Naive B cell (primary cell): Measurements from ENCODE around the gene TMEM207. TPM values are rescaled to one million over a fixed set of nuclear protein-coding genes. Genes with fewer than 3 reads are reported as not detected.

Source experiments
- ATAC-seq, 2 donors: fragments of 150-1000 bp; cut with Tn5 transposase; 2 replicates each; pipeline ENCODE4 v1.10.0; 2021; ENCODE audit warnings: low read depth in 2 of 2, mild to moderate bottlenecking in 2 of 2, moderate library complexity in 2 of 2
- DNase-seq: peaks from one replicate; pipeline ENCODE4 v3.0.0; 2022
- H3K27ac Mint-ChIP-seq, 6 donors: one replicate each; pipeline ENCODE4 v1.8.0; 2020 to 2022; ENCODE audit warnings: mild to moderate bottlenecking in 6 of 6, mixed read lengths in 6 of 6, moderate library complexity in 5 of 6, inconsistent platforms in 2 of 6
- H3K27me3 Mint-ChIP-seq, 3 donors: one replicate each; pipeline ENCODE4 v1.8.0; 2021 to 2022; ENCODE audit warnings: mixed read lengths in 3 of 3, mild to moderate bottlenecking in 1 of 3
- H3K36me3 Mint-ChIP-seq, 2 donors: one replicate each; pipeline ENCODE4 v1.8.0; 2020 to 2022; ENCODE audit warnings: mixed read lengths in 2 of 2, inconsistent platforms in 1 of 2, mild to moderate bottlenecking in 1 of 2
- H3K4me1 Mint-ChIP-seq, 3 donors: one replicate each; pipeline ENCODE4 v1.8.0; 2020 to 2022; ENCODE audit warnings: mixed read lengths in 3 of 3, inconsistent platforms in 1 of 3, mild to moderate bottlenecking in 1 of 3, moderate library complexity in 1 of 3
- H3K4me3 Mint-ChIP-seq, 8 donors: one replicate each; pipeline ENCODE4 v1.8.0; 2020 to 2022; ENCODE audit warnings: mild to moderate bottlenecking in 8 of 8, mixed read lengths in 8 of 8, moderate library complexity in 8 of 8, inconsistent platforms in 2 of 8
- H3K9me3 Mint-ChIP-seq, 7 donors: one replicate each; pipeline ENCODE4 v1.8.0; 2020 to 2022; ENCODE audit warnings: mixed read lengths in 7 of 7, mild to moderate bottlenecking in 5 of 7, inconsistent platforms in 2 of 7, moderate library complexity in 1 of 7
- polyA plus RNA-seq, 6 donors: library from polyadenylated mRNA; unstranded; fragments of 300-500 nt; fragmentation: Illumina TruSeq; gene quantifications; one replicate each; pipeline ENCODE4 v1.2.3, GENCODE V29; 2021; ENCODE audit warnings: low read depth in 6 of 6

Gene TMEM207
- polyA plus RNA-seq, 6 donors from 2014 or later = not detected

DNA sequence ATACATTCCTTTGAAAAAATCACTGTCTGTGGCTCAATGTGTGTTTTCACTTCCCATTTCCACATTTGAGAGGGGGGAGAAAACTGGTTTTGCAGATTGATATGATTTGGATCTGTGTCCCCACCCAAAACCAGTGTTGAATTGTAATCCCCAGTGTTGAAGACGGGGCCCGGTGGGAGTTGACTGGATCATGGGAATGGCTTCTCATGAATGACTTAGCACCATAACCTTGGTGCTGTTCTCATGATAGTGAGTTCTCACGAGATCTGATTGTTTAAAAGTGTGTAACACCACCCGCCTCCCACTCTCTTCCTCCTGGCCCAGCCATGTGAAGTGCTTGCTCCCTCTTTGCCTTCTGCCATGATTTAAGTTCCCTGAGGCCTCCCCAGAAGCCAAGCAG, 16.1 kb downstream of the TMEM207 start:
- Mint-ChIP-seq H3K4me1 (no peaks in the 10 kb centered on the region), H3K4me3 (no peak overlapping the region), H3K36me3 (no peaks in the 10 kb centered on the region), H3K27ac (no peak overlapping the region), H3K27me3 (peaks cover 13 to 22% (median 14%) of the 10 kb centered on the region in 3 donors), H3K9me3 (peaks cover 0 to 8% (median 3%) of the 10 kb centered on the region in 7 donors)
- DNase-seq = no peak
- ATAC-seq = no peak

GRCh38 chr3:190432216-190432615, 17.5 kb downstream of the TMEM207 start:
- H3K4me3 Mint-ChIP-seq = no peak overlapping the region
- DNase-seq (no peak), ATAC-seq (no peak)
- H3K9me3 Mint-ChIP-seq = peaks cover 0 to 8% (median 3%) of the 10 kb centered on the region in 7 donors
- H3K27ac Mint-ChIP-seq = no peak overlapping the region
- no peaks in the 10 kb centered on the region for H3K4me1 Mint-ChIP-seq
- no peaks in the 10 kb centered on the region for H3K36me3 Mint-ChIP-seq
- peaks cover 13 to 22% (median 14%) of the 10 kb centered on the region in 3 donors for H3K27me3 Mint-ChIP-seq

- Mint-ChIP-seq H3K4me3 (no peak overlapping the region), H3K27ac (no peak overlapping the region), H3K36me3 (no peaks in the 10 kb centered on the region), H3K4me1 (no peaks in the 10 kb centered on the region), H3K27me3 (peaks cover 6 to 11% (median 7%) of the 10 kb centered on the region in 3 donors), H3K9me3 (peaks cover 0 to 8% (median 0%) of the 10 kb centered on the region in 7 donors)
- no peak for ATAC-seq
- no peak for DNase-seq
These were observed 18.8 kb downstream of the TMEM207 start for GRCh38 chr3:190430906-190431305.

GRCh38 chr3:190429681-190430080, 20.0 kb downstream of the TMEM207 start:
- Mint-ChIP-seq H3K9me3 (peaks cover 0 to 7% (median 0%) of the 10 kb centered on the region in 7 donors), H3K4me3 (no peak overlapping the region), H3K36me3 (no peaks in the 10 kb centered on the region), H3K27ac (no peak overlapping the region), H3K4me1 (peaks cover 0 to under 1% (median 0%) of the 10 kb centered on the region in 3 donors), H3K27me3 (peaks cover 5 to 7% (median 6%) of the 10 kb centered on the region in 3 donors)
- DNase-seq (no peak), ATAC-seq (no peak)

DNA sequence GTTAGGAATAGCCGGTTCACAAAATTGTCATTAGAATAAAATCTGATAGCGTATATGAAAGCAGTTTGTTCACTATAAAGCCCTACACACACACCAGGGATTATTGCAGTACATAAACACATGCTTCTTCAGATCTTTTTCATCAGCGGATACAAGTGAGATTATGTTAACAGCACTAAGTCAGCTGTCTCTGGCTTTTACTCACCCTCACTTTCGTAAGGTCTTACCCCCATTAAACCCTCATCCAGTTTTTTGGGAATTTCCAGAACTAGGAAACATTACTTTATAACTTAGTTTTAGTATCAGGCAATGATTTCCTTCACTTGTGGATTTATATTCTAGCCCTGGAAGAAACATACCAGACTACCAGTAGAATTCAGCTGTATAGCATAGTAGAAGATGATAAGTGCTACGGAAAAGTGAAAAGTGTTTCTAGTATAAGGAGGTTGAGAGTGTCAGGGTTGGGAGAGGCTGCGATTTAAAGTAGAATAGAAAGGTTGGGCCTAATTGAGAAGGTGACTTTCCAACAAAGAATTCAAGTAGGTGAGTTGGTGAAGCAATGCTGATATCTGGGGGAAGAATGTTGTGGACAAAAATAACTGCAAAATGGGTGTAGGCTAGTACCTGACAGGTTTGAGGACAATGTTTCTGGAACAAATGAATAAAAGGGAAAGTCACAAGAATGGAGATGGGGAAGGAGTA, 22.7 kb downstream of the TMEM207 start:
- no peaks in the 10 kb centered on the region for H3K36me3 Mint-ChIP-seq
- H3K27me3 Mint-ChIP-seq = no peaks in the 10 kb centered on the region
- ATAC-seq (no peak), DNase-seq (no peak)
- no peaks in the 10 kb centered on the region for H3K9me3 Mint-ChIP-seq
- H3K4me3 Mint-ChIP-seq = no peak overlapping the region
- peaks cover 0 to 4% (median 0%) of the 10 kb centered on the region in 3 donors for H3K4me1 Mint-ChIP-seq
- H3K27ac Mint-ChIP-seq = no peak overlapping the region

DNA sequence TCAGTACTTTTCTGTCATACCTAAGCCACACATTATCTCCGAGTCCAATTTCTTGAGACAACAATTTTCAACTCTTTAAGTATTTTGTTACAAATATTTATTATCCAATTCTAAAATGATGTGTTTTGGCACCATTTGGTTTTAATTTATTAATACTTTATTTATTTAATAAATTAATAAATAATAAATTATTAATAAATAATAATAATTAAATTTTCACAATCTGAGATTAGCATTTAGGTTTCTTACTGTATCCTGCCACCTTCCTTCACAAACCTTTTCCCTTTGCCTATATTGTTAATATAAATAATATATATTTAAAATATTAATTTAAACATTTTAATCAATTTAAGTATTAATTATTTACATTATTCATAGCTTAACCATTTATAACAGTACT, 23.9 kb downstream of the TMEM207 start:
- DNase-seq (no peak), ATAC-seq (no peak)
- Mint-ChIP-seq H3K27ac (no peak overlapping the region), H3K36me3 (no peaks in the 10 kb centered on the region), H3K9me3 (no peaks in the 10 kb centered on the region), H3K4me1 (peaks cover 0 to 4% (median 0%) of the 10 kb centered on the region in 3 donors), H3K4me3 (no peak overlapping the region), H3K27me3 (no peaks in the 10 kb centered on the region)

GRCh38 chr3:190424478-190425439, 24.9 kb downstream of the TMEM207 start:
- Mint-ChIP-seq H3K27me3 (no peaks in the 10 kb centered on the region), H3K27ac (peak overlapping the region in 2 of 6 donors; percentile 60 to 84), H3K36me3 (no peaks in the 10 kb centered on the region), H3K9me3 (no peaks in the 10 kb centered on the region), H3K4me3 (no peak overlapping the region), H3K4me1 (peaks cover 0 to 4% (median 0%) of the 10 kb centered on the region in 3 donors)
- ATAC-seq = peak; percentile 12 to 23
- DNase-seq = peak; percentile 5

DNA sequence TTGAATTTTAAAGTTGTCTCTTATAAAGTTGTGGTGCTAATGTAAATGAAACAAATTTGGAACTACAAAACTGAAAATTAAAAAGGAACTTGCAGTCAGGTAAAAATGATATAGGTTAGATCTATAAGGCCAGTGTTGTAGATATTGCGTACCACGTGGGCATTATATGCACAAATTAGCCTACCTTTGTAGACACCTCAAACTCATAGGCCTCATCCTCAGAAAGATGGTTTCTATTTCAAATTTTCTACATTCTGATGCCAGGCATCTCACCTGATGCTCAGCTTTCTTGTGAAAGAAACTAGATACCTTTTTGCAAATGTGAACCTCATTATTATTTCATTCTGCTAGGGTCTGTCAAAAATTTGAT, 25.6 kb downstream of the TMEM207 start:
- no peak for ATAC-seq
- Mint-ChIP-seq H3K4me3 (no peak overlapping the region), H3K27me3 (no peaks in the 10 kb centered on the region), H3K9me3 (no peaks in the 10 kb centered on the region), H3K36me3 (no peaks in the 10 kb centered on the region), H3K27ac (no peak overlapping the region), H3K4me1 (peaks cover 0 to 4% (median 0%) of the 10 kb centered on the region in 3 donors)
- no peak for DNase-seq

GRCh38 chr3:190414297-190414696, 35.4 kb downstream of the TMEM207 start:
- Mint-ChIP-seq H3K27me3 (peaks cover 0 to 4% (median 0%) of the 10 kb centered on the region in 3 donors), H3K36me3 (peaks cover 0 to 9% of the 10 kb centered on the region in 2 donors), H3K4me3 (no peak overlapping the region), H3K9me3 (peaks cover 2 to 22% (median 7%) of the 10 kb centered on the region in 7 donors), H3K27ac (no peak overlapping the region), H3K4me1 (no peaks in the 10 kb centered on the region)
- no peak for ATAC-seq
- no peak for DNase-seq

- peaks cover 0 to 4% (median 0%) of the 10 kb centered on the region in 3 donors for H3K27me3 Mint-ChIP-seq
- ATAC-seq (no peak), DNase-seq (no peak)
- H3K4me1 Mint-ChIP-seq = no peaks in the 10 kb centered on the region
- no peaks in the 10 kb centered on the region for H3K36me3 Mint-ChIP-seq
- H3K9me3 Mint-ChIP-seq = no peaks in the 10 kb centered on the region
- no peak overlapping the region for H3K4me3 Mint-ChIP-seq
- no peak overlapping the region for H3K27ac Mint-ChIP-seq
These were observed 45.0 kb downstream of the TMEM207 start for GRCh38 chr3:190404715-190405114.

GRCh38 chr3:190401963-190402362, 47.7 kb downstream of the TMEM207 start:
- H3K27ac Mint-ChIP-seq = no peak overlapping the region
- peaks cover 0 to 4% (median 0%) of the 10 kb centered on the region in 3 donors for H3K27me3 Mint-ChIP-seq
- no peak overlapping the region for H3K4me3 Mint-ChIP-seq
- no peaks in the 10 kb centered on the region for H3K9me3 Mint-ChIP-seq
- no peaks in the 10 kb centered on the region for H3K4me1 Mint-ChIP-seq
- no peak for DNase-seq
- no peak for ATAC-seq
- no peaks in the 10 kb centered on the region for H3K36me3 Mint-ChIP-seq

- Mint-ChIP-seq H3K36me3 (no peaks in the 10 kb centered on the region), H3K9me3 (no peaks in the 10 kb centered on the region), H3K27ac (no peak overlapping the region), H3K27me3 (peaks cover 0 to 4% (median 0%) of the 10 kb centered on the region in 3 donors), H3K4me1 (no peaks in the 10 kb centered on the region), H3K4me3 (no peak overlapping the region)
- ATAC-seq (no peak), DNase-seq (no peak)
These were observed 50.0 kb downstream of the TMEM207 start for GRCh38 chr3:190399677-190400076.

DNA sequence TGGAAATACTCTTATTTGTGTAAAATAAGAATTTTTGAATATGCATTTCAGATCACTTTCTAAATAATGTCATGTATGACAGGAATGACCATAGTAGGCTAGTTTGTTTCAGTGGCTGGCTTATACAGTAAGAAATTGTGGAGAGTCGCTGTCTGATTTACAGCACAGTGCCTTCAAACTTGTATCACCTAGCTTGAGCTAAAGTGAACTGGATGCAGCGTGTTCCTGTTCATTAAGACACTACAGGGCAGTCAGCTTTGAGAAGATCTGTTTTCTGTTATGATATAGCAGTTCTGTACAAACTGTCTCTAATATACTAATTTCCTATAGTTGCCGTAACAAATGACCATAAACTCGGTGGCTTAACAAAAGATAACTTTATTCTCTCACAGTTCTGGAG, 51.8 kb downstream of the TMEM207 start:
- ATAC-seq (no peak), DNase-seq (no peak)
- peaks cover 0 to 4% (median 0%) of the 10 kb centered on the region in 3 donors for H3K27me3 Mint-ChIP-seq
- H3K36me3 Mint-ChIP-seq = no peaks in the 10 kb centered on the region
- no peak overlapping the region for H3K4me3 Mint-ChIP-seq
- H3K4me1 Mint-ChIP-seq = no peaks in the 10 kb centered on the region
- no peak overlapping the region for H3K27ac Mint-ChIP-seq
- H3K9me3 Mint-ChIP-seq = no peaks in the 10 kb centered on the region

GRCh38 chr3:190396001-190396400, 53.7 kb downstream of the TMEM207 start:
- no peaks in the 10 kb centered on the region for H3K4me1 Mint-ChIP-seq
- H3K4me3 Mint-ChIP-seq = no peak overlapping the region
- H3K9me3 Mint-ChIP-seq = no peaks in the 10 kb centered on the region
- H3K27ac Mint-ChIP-seq = no peak overlapping the region
- H3K27me3 Mint-ChIP-seq = no peaks in the 10 kb centered on the region
- DNase-seq (no peak), ATAC-seq (no peak)
- H3K36me3 Mint-ChIP-seq = no peaks in the 10 kb centered on the region
